Thyroid gland (tissue), 4 donors: ENCODE results near the gene STAC3.

ENCODE experiments used
- POLR2A ChIP-seq, 2 donors: fragments of 450-650 bp; IDR thresholded peaks; one replicate each; pipeline ENCODE4 v1.6.1; 2017; ENCODE audit warnings: antibody characterized with exemption in 2 of 2, mild to moderate bottlenecking in 2 of 2, moderate library complexity in 1 of 2
- TF ChIP-seq, protein P1 (sequence below), 6 experiments: fragments of 200-600 bp in 3 of 6; fragments of 450-650 bp in 3 of 6; sonication (generic) in 3 of 6; IDR thresholded peaks; one replicate each; pipeline ENCODE4 v1.5.1; 2016 to 2019; ENCODE audit warnings: antibody characterized with exemption in 6 of 6, mild to moderate bottlenecking in 2 of 6, inconsistent platforms in 1 of 6, moderate library complexity in 1 of 6

DNA sequence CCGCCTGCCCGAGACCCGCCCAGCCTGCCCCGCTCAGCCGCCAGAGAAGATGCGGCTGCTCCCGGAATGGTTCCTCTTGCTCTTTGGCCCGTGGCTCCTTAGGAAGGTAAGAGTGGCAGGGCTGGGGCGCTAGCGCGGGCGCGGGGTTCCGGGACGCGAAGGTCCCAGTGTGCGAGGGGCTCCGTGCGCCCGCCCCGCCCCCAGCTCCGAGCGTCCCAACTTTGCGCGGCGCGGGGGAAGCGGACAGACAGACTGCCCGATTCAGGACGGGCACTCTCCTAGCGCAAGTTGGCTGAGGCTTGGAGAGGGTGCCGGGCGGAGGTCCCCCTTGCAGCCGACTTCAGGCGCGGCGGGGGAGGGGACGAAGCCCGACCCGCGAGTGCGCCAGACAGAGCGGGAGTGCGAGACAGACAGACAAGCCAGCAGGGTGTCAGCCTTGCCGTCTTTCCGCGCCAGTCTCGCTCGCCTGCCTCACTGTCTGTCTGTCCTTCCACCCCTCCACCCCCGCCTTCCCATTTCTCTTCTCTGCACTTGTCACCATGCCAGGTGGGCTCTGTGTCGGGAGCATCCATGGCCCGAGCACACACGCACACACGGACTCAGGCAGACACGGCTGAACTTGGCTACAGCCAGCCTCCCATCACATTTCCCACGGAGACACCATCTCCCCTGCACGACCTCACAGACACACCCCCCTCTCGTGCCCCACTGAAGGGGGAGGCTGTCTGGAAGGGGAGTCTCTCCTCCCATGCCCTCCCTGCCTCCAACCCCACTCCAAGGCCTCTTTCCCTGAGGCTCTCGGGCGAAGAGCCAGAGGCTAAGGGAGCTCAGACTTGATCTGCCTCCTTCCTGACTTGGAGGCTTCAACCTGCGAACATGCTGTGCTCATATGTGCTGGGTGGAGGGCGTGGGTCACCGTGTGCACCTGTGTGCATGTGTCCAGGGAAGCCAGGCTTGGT lies 33.8 kb downstream of the STAC3 start:
- TF ChIP-seq, protein P1, sequence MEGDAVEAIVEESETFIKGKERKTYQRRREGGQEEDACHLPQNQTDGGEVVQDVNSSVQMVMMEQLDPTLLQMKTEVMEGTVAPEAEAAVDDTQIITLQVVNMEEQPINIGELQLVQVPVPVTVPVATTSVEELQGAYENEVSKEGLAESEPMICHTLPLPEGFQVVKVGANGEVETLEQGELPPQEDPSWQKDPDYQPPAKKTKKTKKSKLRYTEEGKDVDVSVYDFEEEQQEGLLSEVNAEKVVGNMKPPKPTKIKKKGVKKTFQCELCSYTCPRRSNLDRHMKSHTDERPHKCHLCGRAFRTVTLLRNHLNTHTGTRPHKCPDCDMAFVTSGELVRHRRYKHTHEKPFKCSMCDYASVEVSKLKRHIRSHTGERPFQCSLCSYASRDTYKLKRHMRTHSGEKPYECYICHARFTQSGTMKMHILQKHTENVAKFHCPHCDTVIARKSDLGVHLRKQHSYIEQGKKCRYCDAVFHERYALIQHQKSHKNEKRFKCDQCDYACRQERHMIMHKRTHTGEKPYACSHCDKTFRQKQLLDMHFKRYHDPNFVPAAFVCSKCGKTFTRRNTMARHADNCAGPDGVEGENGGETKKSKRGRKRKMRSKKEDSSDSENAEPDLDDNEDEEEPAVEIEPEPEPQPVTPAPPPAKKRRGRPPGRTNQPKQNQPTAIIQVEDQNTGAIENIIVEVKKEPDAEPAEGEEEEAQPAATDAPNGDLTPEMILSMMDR (IDR thresholded peaks at IDR 0.05) = no peak
- no peak for TF ChIP-seq POLR2A (IDR thresholded peaks at IDR 0.05)
